Heart left ventricle (tissue), 13 donors: ENCODE measurements around the gene MTURN.

Source experiments
- POLR2A ChIP-seq, 2 donors: fragments of 450-650 bp; IDR thresholded peaks; one replicate each; pipeline ENCODE4 v1.6.1; 2017; ENCODE audit warnings: antibody characterized with exemption in 2 of 2, mild to moderate bottlenecking in 2 of 2, moderate library complexity in 2 of 2
- TF ChIP-seq, protein P1 (sequence below), 12 donors: fragments of 200-600 bp; sonication (generic) in 4 of 12; IDR thresholded peaks; one replicate each; pipeline versions ENCODE4 v1.5.0 to v1.8.0; 2018 to 2022; ENCODE audit warnings: antibody characterized with exemption in 12 of 12, mild to moderate bottlenecking in 5 of 12
- donor health status: ischemic (EF 13 %, LVEDD 7.1; RV severe dilation, severe dysfunction).
- donor health status: DM: no; HTN: yes; CAD: no.
- donor health status: DM: no; HTN: no; CAD: no.
- donor health status: ischemic (EF 25% LVEDD 6.9; RV normal size, moderate dysfunction).
- donor health status: ischemic (EF 25% LVEDD 5.7; RV mildly dilated, moderate dysfunction).
- donor health status: ischemic (EF 35%, LVEDD 5.7; RV mildly dilated, moderate dysfunction).
- donor health status: nonischemic (EF 11% LVEDD 7.7; RV severe dilation, severe dysfunction).
- donor health status: DM: yes; HTN: yes; CAD: no.
- donor health status: PGD.
- donor health status: ischemic (EF 29% LVEDD 5.4; RV normal size, mild dysfunction).
- donor health status: nonischemic (EF 23%, LVEDD 6.1; RV moderate dilation, normal function).

DNA sequence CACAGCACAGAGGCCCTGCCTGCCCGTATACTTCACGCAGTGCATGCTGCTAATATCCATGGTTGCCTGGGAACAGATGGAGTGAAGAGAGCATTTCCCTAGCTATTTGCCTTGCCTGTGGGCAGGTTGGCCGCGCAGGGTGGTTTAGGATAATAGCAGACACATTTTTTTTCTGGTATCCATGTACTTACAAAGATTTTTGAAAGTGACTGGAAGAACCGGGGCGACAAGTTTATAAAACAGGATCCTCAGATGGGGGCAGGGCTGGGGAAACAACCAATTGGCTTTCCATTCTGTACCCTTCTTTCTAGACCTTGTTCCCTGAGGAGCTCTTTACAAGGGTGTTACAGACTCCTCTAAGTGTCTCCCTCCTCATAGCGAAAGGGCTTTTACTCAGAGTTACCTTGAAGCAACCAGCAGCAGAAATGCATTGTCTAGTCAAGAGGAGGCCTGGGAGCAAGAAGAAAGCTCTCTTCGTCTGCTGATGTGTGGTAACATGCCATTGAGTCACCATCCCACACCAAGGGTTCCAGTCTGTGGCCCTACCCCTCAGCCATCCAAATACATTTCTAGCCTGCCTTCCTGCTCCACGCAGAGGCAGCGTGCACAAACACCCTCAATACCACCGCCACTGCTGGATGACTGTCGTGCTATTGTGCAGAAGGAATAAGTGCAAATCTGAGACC, 31.5 kb downstream of the MTURN start:
- no peak for TF ChIP-seq POLR2A (IDR thresholded peaks at IDR 0.05)
- TF ChIP-seq, protein P1, sequence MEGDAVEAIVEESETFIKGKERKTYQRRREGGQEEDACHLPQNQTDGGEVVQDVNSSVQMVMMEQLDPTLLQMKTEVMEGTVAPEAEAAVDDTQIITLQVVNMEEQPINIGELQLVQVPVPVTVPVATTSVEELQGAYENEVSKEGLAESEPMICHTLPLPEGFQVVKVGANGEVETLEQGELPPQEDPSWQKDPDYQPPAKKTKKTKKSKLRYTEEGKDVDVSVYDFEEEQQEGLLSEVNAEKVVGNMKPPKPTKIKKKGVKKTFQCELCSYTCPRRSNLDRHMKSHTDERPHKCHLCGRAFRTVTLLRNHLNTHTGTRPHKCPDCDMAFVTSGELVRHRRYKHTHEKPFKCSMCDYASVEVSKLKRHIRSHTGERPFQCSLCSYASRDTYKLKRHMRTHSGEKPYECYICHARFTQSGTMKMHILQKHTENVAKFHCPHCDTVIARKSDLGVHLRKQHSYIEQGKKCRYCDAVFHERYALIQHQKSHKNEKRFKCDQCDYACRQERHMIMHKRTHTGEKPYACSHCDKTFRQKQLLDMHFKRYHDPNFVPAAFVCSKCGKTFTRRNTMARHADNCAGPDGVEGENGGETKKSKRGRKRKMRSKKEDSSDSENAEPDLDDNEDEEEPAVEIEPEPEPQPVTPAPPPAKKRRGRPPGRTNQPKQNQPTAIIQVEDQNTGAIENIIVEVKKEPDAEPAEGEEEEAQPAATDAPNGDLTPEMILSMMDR (IDR thresholded peaks at IDR 0.05), result no peak
